ENCODE results near the gene CA14.

- TF ChIP-seq CTCF (IDR thresholded peaks at IDR 0.05) (no peak), POLR2A (IDR thresholded peaks at IDR 0.05) (no peak)
Measured at GRCh38 chr1:150237746-150238145, 19.8 kb upstream of the CA14 start.
